NCI-H187 (cell line): ENCODE data around the gene OLFM3.

Source experiments
- DNase-seq, 2 experiments: peaks; one replicate each; lab custom pipeline; 2025; lab: John Stamatoyannopoulos, UW

OLFM3 gene

DNA sequence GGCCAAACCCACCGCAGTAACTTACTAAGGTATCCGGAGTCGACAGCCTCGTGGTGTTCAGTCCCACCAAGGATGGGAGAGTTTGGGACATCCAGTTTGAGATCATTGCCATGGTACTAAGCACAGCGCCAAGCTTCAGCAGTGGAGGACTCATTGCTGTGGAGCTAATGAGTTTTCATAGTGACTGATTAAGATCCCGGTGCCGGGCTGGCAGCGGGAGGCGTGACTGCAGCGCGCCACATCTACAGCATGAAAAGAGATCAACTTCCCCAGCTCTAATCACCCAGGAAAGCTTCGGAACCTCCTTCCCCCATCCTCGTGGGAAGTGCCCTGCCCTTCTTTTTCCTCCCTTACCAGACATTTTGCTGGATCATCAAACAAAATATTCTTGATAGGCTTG lies 149.9 kb downstream of the OLFM3 start:
- no peak for DNase-seq

DNA sequence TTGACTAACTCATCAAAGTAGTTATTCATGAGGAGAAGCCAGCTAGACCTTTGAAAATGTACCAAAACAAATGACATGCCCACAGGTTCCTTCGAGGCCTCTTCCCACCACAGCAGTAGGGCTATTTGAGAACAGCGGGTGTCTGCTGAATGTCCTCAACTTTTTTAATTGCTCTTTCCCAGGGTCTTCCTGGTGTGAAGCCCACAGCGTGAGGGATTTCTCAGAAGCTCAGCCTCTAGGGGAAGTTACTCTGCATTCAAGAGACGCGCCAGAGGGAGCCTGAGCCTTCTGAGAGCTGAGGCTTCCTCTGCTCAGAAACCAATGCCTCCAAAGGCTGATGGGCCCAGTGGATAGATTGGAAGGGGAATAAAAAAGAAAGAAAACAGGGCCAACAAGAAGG lies 153.6 kb downstream of the OLFM3 start:
- no peak for DNase-seq

DNA sequence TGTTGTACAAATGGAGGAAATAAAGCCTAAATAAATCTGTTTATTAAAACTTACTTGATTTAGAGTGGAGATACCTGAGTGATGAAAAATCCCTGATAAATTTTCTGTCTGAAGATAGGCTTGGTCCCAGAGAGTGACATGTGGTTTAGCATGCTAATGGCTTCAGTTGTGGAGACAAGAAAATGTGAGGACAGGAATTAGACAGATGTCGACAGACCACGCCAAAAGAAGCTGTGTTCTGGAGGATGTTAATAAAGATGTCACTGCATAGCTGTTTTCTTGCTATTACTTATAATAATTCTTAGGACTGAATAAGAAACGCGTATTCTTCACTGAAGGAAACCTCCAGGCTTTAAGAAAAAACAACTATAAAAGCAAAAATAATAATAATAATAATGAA lies 154.9 kb downstream of the OLFM3 start:
- DNase-seq = no peak

DNA sequence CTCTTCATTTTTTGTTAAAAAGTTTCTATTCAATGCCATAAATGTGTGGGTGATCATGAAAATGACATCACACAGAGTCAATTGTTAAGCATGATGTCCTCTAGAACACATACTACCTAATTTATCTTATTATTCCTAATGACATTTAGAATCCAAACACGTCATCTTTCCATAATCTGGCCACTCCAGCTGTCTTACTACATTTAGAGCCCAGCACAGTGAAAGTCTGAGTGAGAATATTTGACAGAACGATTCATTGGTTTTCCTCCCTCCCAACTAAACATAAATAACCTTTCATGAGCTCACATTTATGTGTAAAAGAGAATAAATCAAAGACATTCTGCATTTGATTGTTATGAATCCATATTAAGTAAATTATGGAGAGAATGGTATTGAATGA lies 160.7 kb downstream of the OLFM3 start:
- no peak for DNase-seq

DNA sequence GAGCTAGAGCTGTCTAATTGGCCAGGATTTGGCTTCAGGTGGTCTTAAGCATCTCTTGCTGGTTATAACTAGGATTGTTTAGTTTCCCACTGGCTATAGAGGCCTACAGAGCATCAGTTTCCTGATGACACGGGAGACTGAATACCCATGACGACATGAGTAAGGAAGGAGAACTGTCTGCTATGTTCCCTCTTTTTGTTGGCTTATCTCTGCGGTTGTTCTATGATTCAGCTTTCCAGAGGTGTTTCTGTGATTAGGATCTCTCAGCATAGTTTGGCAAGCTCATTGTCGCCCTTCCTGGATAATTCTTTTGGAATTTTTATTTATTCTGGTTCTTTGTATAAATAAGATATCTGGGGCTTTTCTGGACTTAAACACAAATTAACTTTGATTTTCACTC lies 163.4 kb downstream of the OLFM3 start:
- DNase-seq = no peak

DNA sequence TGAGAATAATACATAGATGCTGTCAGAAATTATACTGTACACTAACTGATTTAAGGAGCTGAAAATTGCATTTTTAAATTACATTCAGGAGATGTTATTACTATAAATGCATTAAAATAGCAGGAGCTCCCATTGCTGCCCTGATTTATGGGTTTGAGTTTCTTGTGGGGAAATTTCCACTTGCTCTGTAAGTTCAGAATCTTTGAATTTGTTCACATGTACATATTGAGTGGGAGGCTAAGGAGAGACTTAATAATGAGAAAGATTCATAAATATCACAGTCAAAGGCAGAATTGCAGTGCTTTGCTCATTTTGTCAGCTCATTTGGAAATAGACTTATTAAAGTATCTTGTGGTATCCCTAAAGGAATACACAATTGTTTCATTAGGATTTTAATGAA lies 170.3 kb downstream of the OLFM3 start:
- DNase-seq = no peak

DNA sequence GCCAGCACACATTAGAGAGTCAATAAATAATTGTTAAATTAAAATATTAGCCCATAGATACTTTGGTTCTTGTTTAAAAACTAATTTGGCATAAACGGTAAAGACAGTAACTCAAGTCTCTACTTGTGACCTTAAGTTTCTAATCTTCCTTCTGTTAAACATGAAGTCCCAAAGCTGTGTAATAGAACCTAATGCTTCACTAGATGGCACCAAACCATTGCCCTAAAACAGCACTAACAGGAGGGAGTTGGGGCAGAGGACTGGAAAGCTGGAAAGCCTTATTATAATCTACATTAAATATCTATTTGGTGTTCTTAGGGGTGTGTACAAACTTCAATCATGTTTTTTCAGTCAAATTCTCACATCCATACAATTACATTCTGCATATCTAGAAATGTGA lies 176.7 kb downstream of the OLFM3 start:
- no peak for DNase-seq

DNA sequence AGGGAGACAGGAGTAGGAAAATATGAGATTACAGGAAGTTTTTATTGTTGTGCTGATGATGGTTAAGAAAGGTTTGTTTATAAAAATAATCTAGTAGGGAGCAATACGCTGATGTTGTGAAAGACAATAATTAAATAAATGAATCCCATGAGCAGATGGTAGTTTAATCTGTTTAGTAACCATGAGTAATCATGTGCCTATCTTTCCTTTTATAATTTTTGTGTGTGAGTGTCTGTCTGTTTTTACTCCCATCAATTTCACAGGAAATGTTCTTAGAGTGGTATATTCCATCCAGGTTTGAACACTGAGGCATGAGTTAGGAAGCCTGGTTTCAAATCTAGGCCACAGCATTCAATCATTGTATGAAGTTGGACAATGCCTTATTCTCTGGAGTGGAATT lies 180.5 kb downstream of the OLFM3 start:
- DNase-seq = no peak

DNA sequence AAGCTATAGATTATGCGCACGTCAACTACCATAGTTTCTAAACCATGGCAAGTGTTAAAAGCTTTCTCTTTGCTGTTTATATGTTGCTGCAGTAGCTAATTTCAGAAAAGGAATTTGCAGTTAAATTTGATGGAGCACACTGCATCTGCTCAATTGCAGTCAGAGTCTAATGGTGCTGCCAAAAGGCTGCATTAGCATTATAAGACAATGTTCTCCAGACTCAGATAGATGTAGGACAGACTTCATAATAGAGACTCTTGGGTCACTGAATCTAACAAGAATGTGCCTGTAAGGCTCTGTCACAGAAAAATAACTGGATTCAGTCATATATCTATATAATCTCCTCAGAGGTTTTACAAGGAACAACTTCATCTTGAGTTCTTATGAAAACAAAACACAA lies 198.3 kb downstream of the OLFM3 start:
- no peak for DNase-seq

DNA sequence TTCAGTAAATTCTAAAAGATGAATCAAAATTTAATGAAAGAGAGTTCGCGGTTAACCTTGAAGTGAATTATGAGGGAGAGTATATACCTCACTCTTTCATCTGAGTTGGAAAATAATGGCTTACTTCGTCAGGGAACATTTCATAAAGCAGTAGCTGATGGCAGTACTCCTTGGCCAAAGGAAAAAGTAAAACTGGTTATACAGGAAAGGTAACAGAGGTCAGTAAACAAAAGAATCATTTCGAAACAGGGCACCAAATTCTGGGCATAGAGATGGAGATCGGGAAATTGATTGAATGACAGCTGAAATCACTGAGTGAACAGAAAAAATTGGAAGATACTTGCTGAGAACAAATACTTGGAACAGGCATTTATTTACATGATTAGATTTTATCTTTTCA lies 199.0 kb downstream of the OLFM3 start:
- no peak for DNase-seq

DNA sequence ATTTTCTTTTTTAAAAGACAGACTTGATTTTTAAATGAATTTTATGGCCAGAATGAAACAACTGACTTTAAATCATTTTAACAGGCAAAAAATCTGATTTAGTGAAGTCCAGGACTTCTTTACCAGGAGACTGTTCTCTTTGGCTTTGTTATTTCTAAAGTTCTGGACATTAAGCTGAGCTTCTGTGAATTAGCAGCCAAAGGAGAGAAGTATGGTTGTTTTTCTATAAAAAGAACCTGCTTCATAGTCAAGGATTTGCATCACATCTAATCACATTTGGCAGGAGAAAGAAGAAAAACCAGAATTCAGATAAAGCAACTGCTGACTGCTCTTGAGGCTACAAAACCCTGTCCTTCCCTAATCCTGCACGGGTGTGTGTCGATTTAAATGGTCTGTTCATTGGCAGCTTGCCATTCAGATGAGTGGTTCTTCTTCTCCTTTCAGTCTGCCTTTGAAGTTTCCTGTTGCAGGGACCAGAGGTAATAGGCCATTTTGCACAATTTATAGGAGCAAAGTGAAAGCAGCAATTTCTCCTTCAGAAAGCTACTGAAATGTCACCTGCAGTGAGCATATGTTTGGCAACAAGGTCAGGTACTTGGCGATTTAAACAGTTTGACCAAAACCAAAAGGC lies 215.4 kb downstream of the OLFM3 start:
- DNase-seq = peak in 1 of 2 experiments; percentile 16

DNA sequence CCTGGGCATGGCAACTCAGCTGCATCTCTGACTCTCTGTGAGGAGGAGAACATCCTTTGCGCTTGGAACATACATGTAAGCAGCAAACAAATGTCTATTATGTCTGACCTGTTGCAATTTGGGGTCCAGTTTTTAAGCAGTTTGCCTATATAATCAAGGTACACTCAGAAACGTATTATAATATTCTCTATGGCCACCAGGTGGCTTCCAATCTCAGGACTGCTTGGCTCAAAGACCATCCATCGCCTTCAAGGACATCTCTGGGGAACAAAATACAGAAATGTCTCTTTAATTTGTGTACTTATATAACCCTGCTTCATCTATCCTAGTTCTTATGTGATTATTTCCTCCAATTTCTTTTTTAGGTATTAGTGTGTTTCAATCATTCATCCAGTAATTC lies 227.2 kb downstream of the OLFM3 start:
- no peak for DNase-seq

DNA sequence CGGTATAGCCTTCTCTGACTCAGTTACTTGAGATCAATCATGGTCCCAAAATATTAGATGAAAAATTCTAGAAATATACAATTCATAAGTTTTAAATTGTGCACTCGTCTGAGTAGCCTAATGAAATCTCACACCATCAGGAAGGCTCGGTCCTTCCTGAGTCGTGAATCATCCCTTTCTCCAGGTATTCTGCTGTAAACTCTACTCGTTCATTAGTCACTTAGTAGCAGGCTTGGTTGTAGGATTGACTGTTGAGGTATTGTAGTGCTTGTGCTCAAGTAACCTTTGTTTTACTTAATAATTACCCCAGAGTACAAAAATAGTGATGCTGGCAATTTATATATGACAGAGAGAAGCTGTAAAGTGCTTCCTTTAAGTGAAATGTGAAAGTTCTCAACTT lies 238.7 kb downstream of the OLFM3 start:
- DNase-seq = no peak

DNA sequence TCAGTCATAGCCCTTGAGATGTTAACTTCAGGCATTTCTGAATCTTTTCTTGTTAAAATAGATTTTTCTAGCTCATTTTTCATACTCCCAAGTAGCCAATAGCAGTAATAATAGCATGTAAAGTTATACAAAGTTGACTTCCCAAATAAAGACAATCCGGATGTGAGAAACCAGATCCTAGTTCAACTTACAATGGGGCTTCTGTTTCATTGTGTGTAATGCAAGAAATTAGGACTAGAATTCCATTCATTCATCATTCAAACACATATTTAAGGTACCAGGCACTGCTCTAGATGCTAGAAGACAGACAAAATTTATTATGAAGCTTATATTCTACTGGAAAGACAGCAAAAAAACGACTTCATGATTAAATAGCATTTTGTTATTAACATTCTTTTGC lies 240.3 kb downstream of the OLFM3 start:
- no peak for DNase-seq
